IMR-90 (cell line): ENCODE data around the gene ARMCX4. TPM values are rescaled to one million over a fixed set of nuclear protein-coding genes. Genes with fewer than 3 reads are reported as not detected.

Experiments used
- ATAC-seq: fragments of 200-7000 bp; cut with Tn5 transposase; 2 replicates; pipeline ENCODE4 v1.9.1; 2020; ENCODE audit warnings: low read depth, mild to moderate bottlenecking, moderate library complexity
- BruUV-seq: library from RNA; stranded (reverse); fragments of 400-500 nt; replicated peaks from 2 replicates; lab custom pipeline; 2021; lab: Mats Ljungman, UMichigan
- CTCF ChIA-PET: fragments of 300-600 bp; formaldehyde crosslinking; extraction: SDS; loops from one replicate; lab custom pipeline; 2021; ENCODE audit warnings: antibody characterized with exemption; lab: Yijun Ruan, JAX
- POLR2A ChIA-PET: fragments of 300-600 bp; sonication (Branson Sonifier 250); formaldehyde crosslinking; loops from one replicate; lab custom pipeline; 2022; ENCODE audit warnings: antibody characterized with exemption; ENCODE audit not compliant: unreplicated experiment; lab: Charles Lee
- DNase-seq: peaks from one replicate; pipeline ENCODE4 v3.0.0; 2013
- H2AFZ ChIP-seq: replicated peaks from 2 replicates; pipeline ENCODE3; 2013; ENCODE audit warnings: low read length, mild to moderate bottlenecking; ENCODE audit not compliant: poor library complexity
- H2AK5ac ChIP-seq: 2 replicates; pipeline ENCODE4 v1.6.1; 2013; ENCODE audit warnings: low read depth, low read length, inconsistent platforms
- H2AK9ac ChIP-seq: replicated peaks from 2 replicates; pipeline ENCODE3; 2013; ENCODE audit warnings: mild to moderate bottlenecking, low read depth, low read length, moderate library complexity; ENCODE audit not compliant: poor library complexity
- H2BK120ac ChIP-seq: 2 replicates; pipeline ENCODE4 v1.6.1; 2013; ENCODE audit warnings: low read depth, low read length, inconsistent platforms
- H2BK15ac ChIP-seq: 3 replicates; pipeline ENCODE4 v1.6.1; 2013; ENCODE audit warnings: low read depth, low read length, inconsistent platforms
- H2BK20ac ChIP-seq: 2 replicates; pipeline ENCODE4 v1.6.1; 2013; ENCODE audit warnings: low read depth, mild to moderate bottlenecking, inconsistent platforms, low read length, moderate library complexity
- H2BK5ac ChIP-seq: 2 replicates; pipeline ENCODE4 v1.6.1; 2013; ENCODE audit warnings: mild to moderate bottlenecking, low read depth, low read length, inconsistent platforms; ENCODE audit not compliant: poor library complexity, severe bottlenecking
- H3K14ac ChIP-seq: replicated peaks from 2 replicates; pipeline ENCODE4 v1.6.1; 2013; ENCODE audit warnings: low read depth, low read length, inconsistent platforms
- H3K18ac ChIP-seq: 2 replicates; pipeline ENCODE4 v1.6.1; 2013; ENCODE audit warnings: low read depth, low read length, control low read depth
- H3K23ac ChIP-seq: 2 replicates; pipeline ENCODE4 v1.6.1; 2013; ENCODE audit warnings: low read depth, low read length, inconsistent platforms
- H3K27ac ChIP-seq: 2 replicates; pipeline ENCODE4 v1.5.1; 2013; ENCODE audit warnings: mild to moderate bottlenecking, control low read depth, low read length; ENCODE audit not compliant: insufficient read depth
- H3K27me3 ChIP-seq: 2 replicates; pipeline ENCODE4 v1.6.1; 2013; ENCODE audit warnings: low read length; ENCODE audit not compliant: control insufficient read depth, insufficient read depth
- H3K36me3 ChIP-seq: 2 replicates; pipeline ENCODE4 v1.6.1; 2013; ENCODE audit warnings: low read length, mixed read lengths; ENCODE audit not compliant: control insufficient read depth, insufficient read depth
- H3K4ac ChIP-seq: 2 replicates; pipeline ENCODE4 v1.6.1; 2013; ENCODE audit warnings: low read depth, low read length, inconsistent platforms
- H3K4me1 ChIP-seq: 2 replicates; pipeline ENCODE4 v1.6.1; 2013; ENCODE audit warnings: low read length, mixed read lengths; ENCODE audit not compliant: control insufficient read depth, insufficient read depth
- H3K4me2 ChIP-seq: 2 replicates; pipeline ENCODE4 v1.6.1; 2013; ENCODE audit warnings: low read depth, mild to moderate bottlenecking, control low read depth, low read length, moderate library complexity
- H3K4me3 ChIP-seq: 2 replicates; pipeline ENCODE4 v1.5.1; 2013; ENCODE audit warnings: low read depth, mild to moderate bottlenecking, control low read depth, low read length, moderate library complexity; ENCODE audit not compliant: insufficient read depth
- H3K56ac ChIP-seq: 2 replicates; pipeline ENCODE4 v1.6.1; 2013; ENCODE audit warnings: low read length, inconsistent platforms; ENCODE audit not compliant: insufficient read depth; ENCODE audit errors: extremely low read depth
- H3K79me1 ChIP-seq, 2 experiments: 2 replicates each; pipeline ENCODE4 v1.6.1; 2013; ENCODE audit warnings: low read length in 2 of 2, inconsistent platforms in 1 of 2, low read depth in 1 of 2
- H3K9ac ChIP-seq: 2 replicates; pipeline ENCODE4 v1.6.1; 2013; ENCODE audit warnings: low read depth, low read length, control low read depth
- H3K9me1 ChIP-seq: 2 replicates; pipeline ENCODE4 v1.6.1; 2013; ENCODE audit warnings: low read length, inconsistent platforms; ENCODE audit not compliant: insufficient read depth
- H3K9me3 ChIP-seq: 2 replicates; pipeline ENCODE4 v1.6.1; 2013; ENCODE audit warnings: low read length; ENCODE audit not compliant: control insufficient read depth, insufficient read depth
- H4K20me1 ChIP-seq: 2 replicates; pipeline ENCODE4 v1.6.1; 2013; ENCODE audit warnings: low read length, inconsistent platforms; ENCODE audit not compliant: insufficient read depth
- H4K5ac ChIP-seq: 2 replicates; pipeline ENCODE4 v1.6.1; 2013; ENCODE audit warnings: mild to moderate bottlenecking, low read depth, low read length, control low read depth
- H4K8ac ChIP-seq, 2 experiments: 2 replicates each; pipeline ENCODE4 v1.6.1; 2013; ENCODE audit warnings: low read depth in 2 of 2, low read length in 2 of 2, control low read depth in 1 of 2, inconsistent platforms in 1 of 2
- H4K91ac ChIP-seq: 2 replicates; pipeline ENCODE4 v1.6.1; 2013; ENCODE audit warnings: low read depth, low read length, inconsistent platforms; ENCODE audit not compliant: insufficient read depth
- BHLHE40 ChIP-seq: fragments of 150-350 bp; IDR thresholded peaks from 2 replicates; pipeline ENCODE4 v1.6.1; 2016; ENCODE audit warnings: mild to moderate bottlenecking, low read depth, low read length
- ELK1 ChIP-seq: fragments of 150-350 bp; IDR thresholded peaks from 2 replicates; pipeline ENCODE4 v1.6.1; 2016; ENCODE audit warnings: low read depth, mild to moderate bottlenecking, low read length, moderate library complexity, borderline replicate concordance
- FOS ChIP-seq: fragments of 150-350 bp; IDR thresholded peaks from 2 replicates; pipeline ENCODE4 v1.6.1; 2016; ENCODE audit warnings: low read depth, low read length
- MAZ ChIP-seq: IDR thresholded peaks from 2 replicates; pipeline ENCODE4 v1.6.1; 2012; ENCODE audit warnings: low read depth, mild to moderate bottlenecking, low read length, improper control_type of control experiment, moderate library complexity, borderline replicate concordance
- RFX5 ChIP-seq: IDR thresholded peaks from 2 replicates; pipeline ENCODE4 v1.8.0; 2012; ENCODE audit warnings: low read depth, mild to moderate bottlenecking, low read length, moderate library complexity
- dilution Hi-C: fragments of 300-500 bp; cut with HindIII; formaldehyde crosslinking; loops from one replicate; pipeline ENCODE4 v1.14.3; 2018; ENCODE audit warnings: low sequenced_read_pairs; ENCODE audit not compliant: unreplicated experiment
- in situ Hi-C: fragments of 300-500 bp; cut with MboI; formaldehyde crosslinking; loops from 3 replicates; pipeline ENCODE4 v1.14.3; 2019; ENCODE audit warnings: low sequenced_read_pairs, inconsistent platforms, mixed read lengths
- intact Hi-C: fragments of 100-400 bp; cut with micrococcal nuclease; formaldehyde crosslinking; loops from 2 replicates; pipeline ENCODE4 v1.10.0; 2022
- polyA plus RNA-seq, 3 experiments: library from polyadenylated mRNA; depleted of rRNA; stranded (reverse); fragments of >200 nt; gene quantifications; 2 replicates each; pipeline ENCODE4 v1.2.3, GENCODE V29; 2012; ENCODE audit warnings: low replicate concordance in 1 of 3
- total RNA-seq: library from RNA; depleted of rRNA; stranded (reverse); fragments of >200 nt; gene quantifications from 2 replicates; pipeline ENCODE4 v1.2.3, GENCODE V29; 2012

Gene ARMCX4
- total and polyA plus RNA-seq, 2 of the 4 experiments (the other 2 are of a cell fraction) = 2.3 to 4.2 TPM

- Histone ChIP-seq H3K4me1 (no peaks in the 10 kb centered on the region), H3K9me3 (no peaks in the 10 kb centered on the region), H2AK9ac (no peak overlapping the region), H4K20me1 (no peaks in the 10 kb centered on the region), H2AK5ac (no peak overlapping the region), H3K4ac (no peak overlapping the region), H2BK15ac (no peak overlapping the region), H4K5ac (no peak overlapping the region), H3K4me3 (no peak overlapping the region), H3K23ac (no peak overlapping the region), H3K9me1 (no peaks in the 10 kb centered on the region), H3K14ac (no peak overlapping the region), H3K56ac (no peak overlapping the region), H4K8ac (no peak overlapping the region), H3K18ac (no peak overlapping the region), H3K79me1 (no peaks in the 10 kb centered on the region), H4K91ac (no peak overlapping the region), H3K36me3 (no peaks in the 10 kb centered on the region), H2BK120ac (no peak overlapping the region), H3K27ac (no peak overlapping the region), H3K9ac (no peak overlapping the region), H3K27me3 (no peaks in the 10 kb centered on the region), H2AFZ (no peak overlapping the region), H3K4me2 (no peak overlapping the region), H2BK20ac (no peak overlapping the region), H2BK5ac (no peak overlapping the region)
- TF ChIP-seq RFX5 (no peak), ELK1 (no peak), MAZ (no peak), BHLHE40 (no peak), FOS (no peak)
- ChIA-PET POLR2A (interaction anchor here (0.7 kb wide), 1 partner anchor 117 kb away, joined by 3 read pairs; no protein-coding TSS in a partner anchor), CTCF (no interaction called here)
- DNase-seq (no peak), ATAC-seq (no peak)
- dilution Hi-C loops (no loop called here), intact Hi-C loops (no loop called here), in situ Hi-C loops (no loop called here)
- no TSS peak for BruUV-seq
Measured at GRCh38 chrX:101507372-101507771, 22.1 kb downstream of the ARMCX4 start.
